HepG2 (cell line): Measurements from ENCODE around the gene PRELID1. TPM values are rescaled to one million over a fixed set of nuclear protein-coding genes. Genes with fewer than 3 reads are reported as not detected.

Experiments used
- ARHGAP35 ChIP-seq: sonication (generic); formaldehyde crosslinking; IDR thresholded peaks from 2 replicates; pipeline ENCODE4 v1.9.0; 2022; ENCODE audit warnings: mild to moderate bottlenecking, inconsistent platforms, moderate library complexity, missing genetic modification reagents, borderline replicate concordance
- DMAP1 ChIP-seq: IDR thresholded peaks from 2 replicates; pipeline ENCODE4 v1.6.1; 2016
- ETV6 ChIP-seq: sonication (generic); formaldehyde crosslinking; conservative IDR thresholded peaks from 2 replicates; pipeline ENCODE4 v1.4.0; 2020; ENCODE audit warnings: missing genetic modification reagents
- FOSL1 ChIP-seq: sonication (generic); formaldehyde crosslinking; IDR thresholded peaks from 2 replicates; pipeline ENCODE4 v1.9.0; 2021; ENCODE audit warnings: missing genetic modification reagents, borderline replicate concordance
- FOXJ3 ChIP-seq: sonication (generic); formaldehyde crosslinking; IDR thresholded peaks from 2 replicates; pipeline ENCODE4 v1.4.0; 2020; ENCODE audit warnings: missing genetic modification reagents, mild to moderate bottlenecking, borderline replicate concordance
- IRF2 ChIP-seq: IDR thresholded peaks from 2 replicates; pipeline ENCODE4 v1.6.1; 2018; ENCODE audit warnings: missing genetic modification reagents, missing compliant biosample characterization
- MEIS2 ChIP-seq: sonication (generic); formaldehyde crosslinking; IDR thresholded peaks from 2 replicates; pipeline ENCODE4 v1.9.0; 2021; ENCODE audit warnings: mild to moderate bottlenecking, missing genetic modification reagents
- MYNN ChIP-seq: sonication (generic); formaldehyde crosslinking; IDR thresholded peaks from 2 replicates; pipeline ENCODE4 v1.4.0; 2020; ENCODE audit warnings: mild to moderate bottlenecking, low read depth, missing genetic modification reagents
- POLR2AphosphoS5 ChIP-seq: IDR thresholded peaks from 2 replicates; pipeline ENCODE4 v1.6.1; 2012; ENCODE audit warnings: low read depth, low read length
- SMARCE1 ChIP-seq: fragments of 450-650 bp; IDR thresholded peaks from 2 replicates; pipeline ENCODE4 v1.6.1; 2017; ENCODE audit warnings: borderline replicate concordance
- SP2 ChIP-seq: sonication (generic); formaldehyde crosslinking; IDR thresholded peaks from 2 replicates; pipeline ENCODE4 v1.5.1; 2020; ENCODE audit warnings: mild to moderate bottlenecking, missing genetic modification reagents
- TBL1XR1 ChIP-seq: fragments of 150-350 bp; IDR thresholded peaks from 2 replicates; pipeline ENCODE4 v1.6.1; 2014; ENCODE audit warnings: borderline replicate concordance, low read length; ENCODE audit not compliant: partially characterized antibody
- THYN1 ChIP-seq: sonication (generic); formaldehyde crosslinking; IDR thresholded peaks from 2 replicates; pipeline ENCODE4 v1.8.1; 2023; ENCODE audit warnings: low read depth, mild to moderate bottlenecking, moderate library complexity, missing genetic modification reagents, borderline replicate concordance
- ZBTB20 ChIP-seq: sonication (generic); formaldehyde crosslinking; IDR thresholded peaks from 2 replicates; pipeline ENCODE4 v1.8.1; 2023; ENCODE audit warnings: missing genetic modification reagents, low read depth, mild to moderate bottlenecking, borderline replicate concordance
- ZFP37 ChIP-seq: sonication (generic); formaldehyde crosslinking; IDR thresholded peaks from 2 replicates; pipeline ENCODE4 v1.4.0; 2020; ENCODE audit warnings: missing genetic modification reagents, borderline replicate concordance
- ZKSCAN1 ChIP-seq: fragments of 150-350 bp; IDR thresholded peaks from 2 replicates; pipeline ENCODE4 v1.6.1; 2014; ENCODE audit warnings: low read length
- ZNF138 ChIP-seq: sonication (generic); formaldehyde crosslinking; IDR thresholded peaks from 2 replicates; pipeline ENCODE4 v1.5.0; 2020; ENCODE audit warnings: mild to moderate bottlenecking, low read depth, missing genetic modification reagents
- ZNF207 ChIP-seq: fragments of 450-650 bp; IDR thresholded peaks from 2 replicates; pipeline ENCODE4 v1.6.1; 2016; ENCODE audit warnings: antibody characterized with exemption, borderline replicate concordance
- ZNF260 ChIP-seq: sonication (generic); formaldehyde crosslinking; IDR thresholded peaks from 2 replicates; pipeline ENCODE4 v1.4.0; 2020; ENCODE audit warnings: missing genetic modification reagents, low read depth, mild to moderate bottlenecking, borderline replicate concordance
- ZNF296 ChIP-seq: sonication (generic); formaldehyde crosslinking; conservative IDR thresholded peaks from 2 replicates; pipeline ENCODE4 v1.5.0; 2020; ENCODE audit warnings: mild to moderate bottlenecking, missing genetic modification reagents
- ZNF737 ChIP-seq: sonication (generic); formaldehyde crosslinking; IDR thresholded peaks from 2 replicates; pipeline ENCODE4 v1.5.0; 2020; ENCODE audit warnings: missing genetic modification reagents, mild to moderate bottlenecking, borderline replicate concordance
- ZNF883 ChIP-seq: sonication (generic); formaldehyde crosslinking; IDR thresholded peaks from 2 replicates; pipeline ENCODE4 v1.5.1; 2020; ENCODE audit warnings: mild to moderate bottlenecking, missing genetic modification reagents; ENCODE audit errors: not compliant biosample characterization
- ZSCAN9 ChIP-seq: IDR thresholded peaks from 2 replicates; pipeline ENCODE4 v1.6.1; 2016; ENCODE audit warnings: borderline replicate concordance
- ZZZ3 ChIP-seq: sonication (generic); formaldehyde crosslinking; IDR thresholded peaks from 2 replicates; pipeline ENCODE4 v1.4.0; 2020; ENCODE audit warnings: missing genetic modification reagents, mild to moderate bottlenecking, borderline replicate concordance
- polyA plus RNA-seq, 8 experiments: library from polyadenylated mRNA; depleted of rRNA in 3 of 8; stranded (reverse) in 7 of 8; unstranded in 1 of 8; fragments of >200 nt; fragmentation: Illumina TruSeq in 4 of 8; extraction: Trizol in 4 of 8; gene quantifications; 2 replicates each; pipeline versions ENCODE4 v1.2.1 to v1.2.3, GENCODE V29; 2011 to 2016; ENCODE audit warnings: low read depth in 4 of 8, missing spikeins in 1 of 8, mixed read lengths in 1 of 8; ENCODE audit not compliant: insufficient read depth in 1 of 8
- total RNA-seq, 5 experiments: library from RNA; depleted of rRNA; stranded (reverse); fragments of >200 nt; fragmentation: Illumina TruSeq; extraction: Trizol; gene quantifications; 2 replicates each; pipeline ENCODE4 v1.2.3, GENCODE V29; 2016; ENCODE audit warnings: low read depth in 1 of 5
- TF ChIP-seq, protein P1 (sequence below): sonication (generic); formaldehyde crosslinking; IDR thresholded peaks from 2 replicates; pipeline ENCODE4 v1.5.0; 2020; ENCODE audit warnings: mild to moderate bottlenecking, low read depth, missing genetic modification reagents, borderline replicate concordance
- TF ChIP-seq, protein P2 (sequence below): sonication (generic); formaldehyde crosslinking; IDR thresholded peaks from 2 replicates; pipeline ENCODE4 v1.4.0; 2020; ENCODE audit warnings: missing genetic modification reagents
- TF ChIP-seq, protein P3 (sequence below): sonication (generic); formaldehyde crosslinking; IDR thresholded peaks from 2 replicates; pipeline ENCODE4 v1.4.0; 2020; ENCODE audit warnings: mild to moderate bottlenecking, missing genetic modification reagents

PRELID1 gene
- total and polyA plus RNA-seq, 2 of the 13 experiments (the other 11 are each of a cell fraction or from before 2014, with no cell fraction given) = 250 to 271 TPM

DNA sequence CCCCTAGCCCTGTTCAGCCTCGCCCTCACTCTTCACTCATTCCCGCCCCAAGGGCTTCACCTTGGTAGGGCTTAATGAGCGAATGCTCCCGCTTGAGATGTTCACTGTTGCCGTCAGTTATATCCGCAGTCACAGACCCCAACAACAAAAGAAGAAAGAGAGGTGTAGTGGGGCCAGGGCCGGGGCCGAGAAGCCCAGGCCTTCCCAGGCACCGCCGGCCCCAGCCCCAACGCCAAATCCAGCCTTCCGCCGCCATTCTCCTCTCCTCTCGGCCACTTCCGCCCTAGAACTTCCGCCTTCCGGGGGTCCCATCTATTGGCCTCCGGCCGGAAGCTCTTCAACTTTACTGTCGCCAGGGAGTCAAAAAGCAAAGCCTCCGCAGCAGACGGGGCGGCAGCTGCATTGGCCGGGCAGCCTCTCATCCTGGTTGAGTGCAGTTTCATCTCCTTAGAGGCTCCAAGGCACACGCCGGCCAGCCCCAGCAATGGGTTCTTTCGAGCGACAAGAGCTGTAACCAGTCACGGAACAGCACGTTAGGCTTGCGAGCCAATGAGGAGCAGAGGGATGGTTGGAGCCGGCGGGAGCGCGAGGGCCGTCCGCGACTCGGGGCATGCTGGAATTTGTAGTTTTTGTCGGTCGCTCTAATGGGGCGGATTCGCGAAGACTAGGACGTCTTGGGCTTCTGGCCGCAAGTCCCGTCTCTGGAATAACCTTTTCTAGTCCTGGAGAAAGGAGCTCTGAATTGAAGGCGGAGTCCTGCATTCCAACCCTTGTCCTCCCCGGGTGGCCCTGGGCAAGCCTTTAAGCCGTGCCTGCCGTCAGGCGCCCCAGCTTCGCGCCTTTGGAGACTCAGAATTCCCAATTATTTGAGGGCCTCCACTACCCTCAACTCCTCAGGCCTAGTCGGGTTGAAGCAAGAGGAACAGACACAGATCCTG lies 48.1 kb downstream of the PRELID1 start, which contains the start of gene LMAN2 (continued):
- TF ChIP-seq, protein P1, sequence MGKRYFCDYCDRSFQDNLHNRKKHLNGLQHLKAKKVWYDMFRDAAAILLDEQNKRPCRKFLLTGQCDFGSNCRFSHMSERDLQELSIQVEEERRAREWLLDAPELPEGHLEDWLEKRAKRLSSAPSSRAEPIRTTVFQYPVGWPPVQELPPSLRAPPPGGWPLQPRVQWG (CRISPR knock-in tag) = no peak
- TF ChIP-seq POLR2AphosphoS5 = peak; percentile 69; the same call in 1 of the 2 replicates
- TF ChIP-seq TBL1XR1 = peak; percentile 64
- TF ChIP-seq MEIS2 = no peak
- TF ChIP-seq, protein P2, sequence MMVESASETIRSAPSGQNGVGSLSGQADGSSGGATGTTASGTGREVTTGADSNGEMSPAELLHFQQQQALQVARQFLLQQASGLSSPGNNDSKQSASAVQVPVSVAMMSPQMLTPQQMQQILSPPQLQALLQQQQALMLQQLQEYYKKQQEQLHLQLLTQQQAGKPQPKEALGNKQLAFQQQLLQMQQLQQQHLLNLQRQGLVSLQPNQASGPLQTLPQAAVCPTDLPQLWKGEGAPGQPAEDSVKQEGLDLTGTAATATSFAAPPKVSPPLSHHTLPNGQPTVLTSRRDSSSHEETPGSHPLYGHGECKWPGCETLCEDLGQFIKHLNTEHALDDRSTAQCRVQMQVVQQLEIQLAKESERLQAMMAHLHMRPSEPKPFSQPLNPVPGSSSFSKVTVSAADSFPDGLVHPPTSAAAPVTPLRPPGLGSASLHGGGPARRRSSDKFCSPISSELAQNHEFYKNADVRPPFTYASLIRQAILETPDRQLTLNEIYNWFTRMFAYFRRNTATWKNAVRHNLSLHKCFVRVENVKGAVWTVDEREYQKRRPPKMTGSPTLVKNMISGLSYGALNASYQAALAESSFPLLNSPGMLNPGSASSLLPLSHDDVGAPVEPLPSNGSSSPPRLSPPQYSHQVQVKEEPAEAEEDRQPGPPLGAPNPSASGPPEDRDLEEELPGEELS (CRISPR knock-in tag) = 0 out of 2 replicates have a peak, but pooled peaks have one; percentile 21
- no peak for TF ChIP-seq ETV6 (CRISPR knock-in tag)
- no peak for TF ChIP-seq ZNF737 (CRISPR knock-in tag)
- TF ChIP-seq IRF2 (CRISPR knock-in tag) = peak; percentile 88
- TF ChIP-seq ZZZ3 (CRISPR knock-in tag) = no peak
- TF ChIP-seq, protein P3, sequence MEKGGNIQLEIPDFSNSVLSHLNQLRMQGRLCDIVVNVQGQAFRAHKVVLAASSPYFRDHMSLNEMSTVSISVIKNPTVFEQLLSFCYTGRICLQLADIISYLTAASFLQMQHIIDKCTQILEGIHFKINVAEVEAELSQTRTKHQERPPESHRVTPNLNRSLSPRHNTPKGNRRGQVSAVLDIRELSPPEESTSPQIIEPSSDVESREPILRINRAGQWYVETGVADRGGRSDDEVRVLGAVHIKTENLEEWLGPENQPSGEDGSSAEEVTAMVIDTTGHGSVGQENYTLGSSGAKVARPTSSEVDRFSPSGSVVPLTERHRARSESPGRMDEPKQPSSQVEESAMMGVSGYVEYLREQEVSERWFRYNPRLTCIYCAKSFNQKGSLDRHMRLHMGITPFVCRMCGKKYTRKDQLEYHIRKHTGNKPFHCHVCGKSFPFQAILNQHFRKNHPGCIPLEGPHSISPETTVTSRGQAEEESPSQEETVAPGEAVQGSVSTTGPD = no peak
- TF ChIP-seq ZNF883 = no peak
- TF ChIP-seq SP2 (CRISPR knock-in tag) = peak; percentile 97
- TF ChIP-seq ZFP37 = 0 out of 2 replicates have a peak, but pooled peaks have one; percentile 37
- peak; percentile 85 for TF ChIP-seq DMAP1 (CRISPR knock-in tag)
- TF ChIP-seq ARHGAP35 (CRISPR knock-in tag) = no peak; the same call in 1 of the 2 replicates
- TF ChIP-seq ZNF207 = no peak
- no peak for TF ChIP-seq ZNF138
- TF ChIP-seq ZNF296 (CRISPR knock-in tag) = no peak
- TF ChIP-seq ZKSCAN1 = peak; percentile 30; the same call in 1 of the 2 replicates
- no peak for TF ChIP-seq FOSL1 (CRISPR knock-in tag)
- TF ChIP-seq FOXJ3 (CRISPR knock-in tag) = no peak
- no peak; the same call in 1 of the 2 replicates for TF ChIP-seq ZSCAN9 (CRISPR knock-in tag)
- no peak for TF ChIP-seq SMARCE1
- TF ChIP-seq MYNN = no peak
- TF ChIP-seq ZNF260 (CRISPR knock-in tag) = no peak
- no peak for TF ChIP-seq THYN1 (CRISPR knock-in tag)
- no peak for TF ChIP-seq ZBTB20 (CRISPR knock-in tag)
